Measurements from ENCODE around the gene NKX2-3. TPM values are rescaled to one million over a fixed set of nuclear protein-coding genes. Genes with fewer than 3 reads are reported as not detected.

NKX2-3 gene
- total and polyA plus RNA-seq, 2 experiments from 2014 or later = not detected

DNA sequence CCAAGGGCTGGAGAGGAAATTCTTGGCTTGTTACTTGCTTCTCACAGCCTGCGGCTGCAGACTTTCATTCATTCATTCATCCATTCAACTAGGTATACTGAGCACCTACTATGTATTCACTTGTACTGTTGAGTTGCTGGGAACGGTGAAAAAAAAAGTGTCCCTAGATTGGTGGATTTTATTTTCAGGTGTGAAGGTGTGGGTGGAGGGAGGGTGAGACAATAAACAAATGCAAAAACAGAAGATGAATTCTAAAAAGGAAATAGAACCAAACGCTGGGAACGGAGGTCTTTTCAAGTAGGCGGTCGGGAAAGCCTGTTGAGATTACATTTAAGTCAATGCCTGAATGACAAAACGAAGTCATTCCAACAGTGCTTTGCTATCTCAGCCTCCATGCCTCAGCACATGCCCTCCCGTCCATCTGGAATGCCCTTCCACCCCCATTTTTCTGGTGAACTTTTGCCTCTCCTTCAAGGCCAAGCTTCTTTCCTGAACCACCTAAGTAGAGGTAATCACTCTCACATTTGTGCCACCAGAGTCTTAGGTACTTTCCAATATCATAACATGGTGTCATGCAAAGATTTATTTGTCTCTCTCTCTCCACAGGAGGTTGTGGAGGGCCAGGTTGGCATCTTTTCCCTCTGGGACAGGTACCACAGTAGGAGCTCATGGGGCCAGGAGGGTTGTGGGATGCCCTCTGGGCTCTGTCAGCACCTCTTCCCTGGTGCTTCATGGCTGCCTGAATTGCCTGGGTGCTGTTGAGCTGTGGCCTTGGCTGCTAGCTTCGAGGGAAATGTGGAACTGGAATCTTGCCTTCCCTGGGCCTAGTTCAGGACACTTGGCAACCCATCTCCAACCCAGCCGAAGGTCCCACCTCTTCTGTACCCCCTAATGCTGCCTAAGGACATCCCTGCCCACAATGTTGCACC is 5.5 kb downstream of the NKX2-3 start:
- H3K27ac ChIP-seq = no peak overlapping the region
- TF ChIP-seq, protein P1, sequence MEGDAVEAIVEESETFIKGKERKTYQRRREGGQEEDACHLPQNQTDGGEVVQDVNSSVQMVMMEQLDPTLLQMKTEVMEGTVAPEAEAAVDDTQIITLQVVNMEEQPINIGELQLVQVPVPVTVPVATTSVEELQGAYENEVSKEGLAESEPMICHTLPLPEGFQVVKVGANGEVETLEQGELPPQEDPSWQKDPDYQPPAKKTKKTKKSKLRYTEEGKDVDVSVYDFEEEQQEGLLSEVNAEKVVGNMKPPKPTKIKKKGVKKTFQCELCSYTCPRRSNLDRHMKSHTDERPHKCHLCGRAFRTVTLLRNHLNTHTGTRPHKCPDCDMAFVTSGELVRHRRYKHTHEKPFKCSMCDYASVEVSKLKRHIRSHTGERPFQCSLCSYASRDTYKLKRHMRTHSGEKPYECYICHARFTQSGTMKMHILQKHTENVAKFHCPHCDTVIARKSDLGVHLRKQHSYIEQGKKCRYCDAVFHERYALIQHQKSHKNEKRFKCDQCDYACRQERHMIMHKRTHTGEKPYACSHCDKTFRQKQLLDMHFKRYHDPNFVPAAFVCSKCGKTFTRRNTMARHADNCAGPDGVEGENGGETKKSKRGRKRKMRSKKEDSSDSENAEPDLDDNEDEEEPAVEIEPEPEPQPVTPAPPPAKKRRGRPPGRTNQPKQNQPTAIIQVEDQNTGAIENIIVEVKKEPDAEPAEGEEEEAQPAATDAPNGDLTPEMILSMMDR (IDR thresholded peaks at IDR 0.05; ENCODE audit: low read depth, low read length) = no peak
- H3K36me3 ChIP-seq = no peaks in the 10 kb centered on the region
- H3K4me1 ChIP-seq (ENCODE audit: low read depth) = peaks cover 7% of the 10 kb centered on the region
- no peak for DNase-seq (ENCODE audit: low read depth in 1 of 2, low spot score in 1 of 2)
- H3K4me3 ChIP-seq = no peak overlapping the region
- no peaks in the 10 kb centered on the region for H3K9me3 ChIP-seq (ENCODE audit: low read depth)
- H3K27me3 ChIP-seq = peaks cover 100% of the 10 kb centered on the region

DNA sequence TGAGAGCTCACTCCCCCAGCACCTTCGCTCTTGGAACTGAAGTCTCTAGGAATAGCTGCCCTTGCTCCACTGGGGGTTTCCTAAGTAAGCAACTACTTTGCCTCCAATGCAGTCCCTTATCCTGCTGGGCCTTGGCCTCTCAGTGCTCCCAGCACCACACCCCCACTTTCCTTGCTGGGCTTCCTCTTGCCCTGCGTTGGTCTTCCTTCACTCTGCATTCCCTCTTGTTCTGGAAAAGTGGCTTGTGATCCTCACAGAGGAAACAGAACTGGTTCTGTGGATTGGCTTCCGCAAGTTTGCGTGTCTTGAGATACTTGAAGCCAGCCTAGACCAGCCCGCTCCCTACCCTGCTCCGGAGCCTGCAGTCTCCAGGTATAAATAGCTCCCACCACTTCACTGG is 6.4 kb downstream of the NKX2-3 start:
- no peak for DNase-seq (ENCODE audit: low read depth in 1 of 2, low spot score in 1 of 2)
- Histone ChIP-seq H3K4me3 (no peak overlapping the region), H3K4me1 (ENCODE audit: low read depth) (peaks cover 4% of the 10 kb centered on the region), H3K9me3 (ENCODE audit: low read depth) (no peaks in the 10 kb centered on the region), H3K27ac (no peak overlapping the region), H3K36me3 (no peaks in the 10 kb centered on the region), H3K27me3 (peaks cover 100% of the 10 kb centered on the region)
- TF ChIP-seq, protein P1 (IDR thresholded peaks at IDR 0.05; ENCODE audit: low read depth, low read length) = no peak

DNA sequence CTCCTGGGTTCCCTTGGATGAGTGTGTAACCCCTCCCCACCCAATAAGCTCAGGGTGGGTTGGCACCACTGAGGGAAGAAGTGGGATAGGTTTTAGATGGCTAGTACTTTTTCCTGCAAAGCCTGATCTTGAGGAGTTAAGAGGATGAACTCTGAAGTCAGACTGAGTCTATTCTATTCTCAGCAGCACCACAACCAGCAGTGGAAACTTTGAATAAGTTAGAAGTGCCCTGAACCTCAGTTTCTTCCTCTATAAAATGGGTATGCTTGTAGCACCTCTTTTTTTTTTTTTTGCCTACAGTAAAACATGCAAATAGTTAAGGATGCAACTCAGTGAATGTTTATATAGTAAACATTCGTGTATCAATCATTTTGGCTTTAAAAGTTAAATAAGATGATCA is 7.1 kb downstream of the NKX2-3 start:
- Histone ChIP-seq H3K27ac (no peak overlapping the region), H3K36me3 (no peaks in the 10 kb centered on the region)

DNA sequence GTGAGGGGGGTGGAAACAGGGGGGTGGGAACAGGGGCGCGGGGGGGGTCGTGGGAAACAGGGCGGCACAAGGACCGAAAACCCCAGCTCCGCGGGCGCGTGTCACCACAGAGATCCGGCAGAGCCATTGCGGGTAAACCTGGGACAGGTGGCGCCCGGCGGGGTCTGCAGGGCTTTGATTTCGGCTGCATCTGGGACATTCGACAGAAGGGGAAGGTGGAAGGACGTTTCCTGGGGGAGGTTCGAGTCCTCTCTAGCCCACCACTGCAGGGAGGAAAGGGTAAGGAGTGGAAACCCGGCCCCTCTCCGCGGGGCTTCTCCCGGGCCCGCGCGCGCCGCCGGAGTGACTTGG is 7.5 kb downstream of the NKX2-3 start:
- H3K36me3 ChIP-seq = no peaks in the 10 kb centered on the region
- no peak for DNase-seq (ENCODE audit: low read depth in 1 of 2, low spot score in 1 of 2)
- no peaks in the 10 kb centered on the region for H3K9me3 ChIP-seq (ENCODE audit: low read depth)
- TF ChIP-seq, protein P1 (IDR thresholded peaks at IDR 0.05; ENCODE audit: low read depth, low read length) = no peak
- no peak overlapping the region for H3K27ac ChIP-seq
- peak overlapping the region; percentile 6 for H3K4me3 ChIP-seq
- H3K4me1 ChIP-seq (ENCODE audit: low read depth) = no peaks in the 10 kb centered on the region
- H3K27me3 ChIP-seq = peaks cover 100% of the 10 kb centered on the region

More for the DNA sequence above, 7.1 kb downstream of the NKX2-3 start:
- Histone ChIP-seq H3K27me3 (peaks cover 100% of the 10 kb centered on the region), H3K9me3 (ENCODE audit: low read depth) (no peaks in the 10 kb centered on the region), H3K4me1 (ENCODE audit: low read depth) (peaks cover 3% of the 10 kb centered on the region), H3K4me3 (no peak overlapping the region)
- TF ChIP-seq, protein P1 (IDR thresholded peaks at IDR 0.05; ENCODE audit: low read depth, low read length) = no peak
- DNase-seq (ENCODE audit: low read depth in 1 of 2, low spot score in 1 of 2) = no peak

DNA sequence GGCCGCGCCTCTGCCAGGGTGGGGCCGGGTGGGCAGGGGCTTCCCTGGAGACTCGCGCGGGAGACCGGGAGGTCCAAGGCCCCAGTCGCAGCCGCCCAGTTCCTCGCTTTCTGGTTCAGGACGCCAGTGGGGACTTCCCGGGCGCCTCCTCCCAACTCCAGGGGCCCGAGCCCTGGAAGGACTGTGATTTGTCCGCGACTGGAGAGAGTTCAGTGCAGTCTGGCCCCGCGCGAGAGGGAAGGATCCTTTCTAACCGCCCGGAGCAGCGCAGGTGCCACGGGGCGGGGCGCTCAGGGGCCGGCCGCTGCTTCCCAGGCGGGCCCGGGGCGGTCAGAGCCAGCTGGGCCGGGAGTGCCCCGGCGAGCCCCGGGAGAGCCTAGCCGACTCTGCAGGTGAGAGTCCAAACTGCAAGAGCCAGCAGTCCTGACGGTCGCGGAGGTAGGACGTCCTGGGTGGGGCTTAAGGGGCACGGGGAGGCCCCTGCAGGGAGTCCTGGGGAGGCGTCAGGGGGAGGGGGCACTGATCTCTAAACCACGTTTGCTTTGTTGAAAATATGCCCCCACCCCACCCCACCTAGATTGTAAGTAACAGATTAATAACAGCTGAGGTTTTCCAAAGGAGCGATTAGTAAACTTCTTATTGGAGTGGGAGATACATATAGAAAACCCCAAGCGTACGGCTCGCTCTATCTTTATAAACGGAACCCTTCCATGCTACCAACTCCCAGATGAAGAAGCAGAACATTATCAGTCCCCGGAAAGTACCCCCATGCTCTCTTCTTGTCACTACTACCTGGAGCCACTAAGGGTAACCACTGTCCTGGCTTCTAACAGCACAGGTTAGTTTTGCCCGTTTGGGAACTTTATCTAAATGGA is 8.2 kb downstream of the NKX2-3 start:
- TF ChIP-seq, protein P1 (IDR thresholded peaks at IDR 0.05; ENCODE audit: low read depth, low read length) = no peak
- no peaks in the 10 kb centered on the region for H3K4me1 ChIP-seq (ENCODE audit: low read depth)
- H3K36me3 ChIP-seq = no peaks in the 10 kb centered on the region
- peak overlapping the region; percentile 6 for H3K4me3 ChIP-seq
- H3K9me3 ChIP-seq (ENCODE audit: low read depth) = no peaks in the 10 kb centered on the region
- peaks cover 100% of the 10 kb centered on the region for H3K27me3 ChIP-seq
- peak in 1 of 2 donors; percentile 55 for DNase-seq (ENCODE audit: low read depth in 1 of 2, low spot score in 1 of 2)
- no peak overlapping the region for H3K27ac ChIP-seq

All from cardiac muscle cell (in vitro differentiated cells and primary cell).